H1 (cell line): ENCODE results near the gene DAPK1. TPM values are rescaled to one million over a fixed set of nuclear protein-coding genes. Genes with fewer than 3 reads are reported as not detected.

ENCODE experiments used
- CTCF ChIA-PET: fragments of 300-600 bp; sonication (Branson Sonifier 250); formaldehyde crosslinking; loops from one replicate; lab custom pipeline; 2021; ENCODE audit not compliant: partially characterized antibody; lab: Charles Lee
- POLR2A ChIA-PET: fragments of 300-600 bp; sonication (Branson Sonifier 250); formaldehyde crosslinking; loops from one replicate; lab custom pipeline; 2021; ENCODE audit warnings: inconsistent platforms; ENCODE audit not compliant: partially characterized antibody; lab: Charles Lee
- DNase-seq, 2 experiments: peaks; one replicate each; pipeline versions ENCODE4 v3.0.0 to v3.0.0-alpha.2; 2010 to 2022; ENCODE audit warnings: low spot score in 2 of 2, low read depth in 1 of 2, mixed read lengths in 1 of 2
- FAIRE-seq: peaks from 2 replicates; lab custom pipeline; 2011; peaks lifted over from hg19 to GRCh38; lab: Jason Lieb, UNC
- H2AFZ ChIP-seq: 2 replicates; pipeline ENCODE4 v1.8.1; 2012; ENCODE audit warnings: low read length, inconsistent platforms
- H2AK5ac ChIP-seq: 2 replicates; pipeline ENCODE4 v1.6.1; 2013; ENCODE audit warnings: low read depth, low read length
- H2BK120ac ChIP-seq: replicated peaks from 2 replicates; pipeline ENCODE3; 2013; ENCODE audit warnings: low read depth, low read length, inconsistent platforms
- H2BK12ac ChIP-seq: 2 replicates; pipeline ENCODE4 v1.6.1; 2013; ENCODE audit warnings: low read depth, low read length
- H2BK15ac ChIP-seq: 2 replicates; pipeline ENCODE4 v1.6.1; 2013; ENCODE audit warnings: low read length
- H2BK20ac ChIP-seq: 2 replicates; pipeline ENCODE4 v1.6.1; 2013; ENCODE audit warnings: low read length
- H2BK5ac ChIP-seq: 2 replicates; pipeline ENCODE4 v1.6.1; 2013; ENCODE audit warnings: low read depth, low read length
- H3K14ac ChIP-seq: 2 replicates; pipeline ENCODE4 v1.6.1; 2013; ENCODE audit warnings: inconsistent platforms; ENCODE audit not compliant: insufficient read length
- H3K18ac ChIP-seq: 2 replicates; pipeline ENCODE4 v1.6.1; 2013; ENCODE audit warnings: low read length; ENCODE audit errors: extremely low read depth
- H3K23ac ChIP-seq: 2 replicates; pipeline ENCODE4 v1.6.1; 2013; ENCODE audit warnings: inconsistent platforms; ENCODE audit not compliant: insufficient read length
- H3K23me2 ChIP-seq: 2 replicates; pipeline ENCODE4 v1.6.1; 2013; ENCODE audit warnings: low read depth, low read length
- H3K27ac ChIP-seq: 2 replicates; pipeline ENCODE4 v1.6.1; 2011; ENCODE audit warnings: low read depth, low read length, inconsistent platforms
- H3K27me3 ChIP-seq, 4 experiments: replicated peaks in 1 of 4; 1 replicate in 1 of 4; 2 replicates in 3 of 4; pipeline versions ENCODE4 v1.6.1 to v1.8.1; 2011 to 2013; ENCODE audit warnings: low read length in 3 of 4, mild to moderate bottlenecking in 3 of 4, inconsistent platforms in 2 of 4, mixed read lengths in 2 of 4, moderate library complexity in 1 of 4; ENCODE audit not compliant: control insufficient read depth in 3 of 4, insufficient read depth in 3 of 4; ENCODE audit errors: extremely low read depth in 1 of 4
- H3K36me3 ChIP-seq, 4 experiments: 2 replicates each; pipeline versions ENCODE4 v1.6.1 to v1.8.1; 2011 to 2013; ENCODE audit warnings: mild to moderate bottlenecking in 4 of 4, low read length in 3 of 4, moderate library complexity in 2 of 4, control low read depth in 1 of 4, inconsistent platforms in 1 of 4; ENCODE audit not compliant: insufficient read depth in 4 of 4, control insufficient read depth in 2 of 4
- H3K4ac ChIP-seq: replicated peaks from 2 replicates; pipeline ENCODE3; 2013; ENCODE audit warnings: low read length, low read depth, mixed read lengths, inconsistent platforms; ENCODE audit not compliant: insufficient read length
- H3K4me1 ChIP-seq, 4 experiments: replicated peaks in 1 of 4; 1 replicate in 1 of 4; 2 replicates in 3 of 4; pipeline versions ENCODE4 v1.6.1 to v1.8.1; 2011 to 2013; ENCODE audit warnings: low read length in 3 of 4, inconsistent platforms in 2 of 4, mixed read lengths in 1 of 4; ENCODE audit not compliant: insufficient read depth in 4 of 4, control insufficient read depth in 3 of 4
- H3K4me2 ChIP-seq, 2 experiments: 2 replicates each; pipeline versions ENCODE4 v1.6.1 to v1.8.1; 2011 to 2013; ENCODE audit warnings: low read depth in 2 of 2, low read length in 2 of 2, control low read depth in 1 of 2, inconsistent platforms in 1 of 2, mild to moderate bottlenecking in 1 of 2; ENCODE audit not compliant: insufficient read depth in 1 of 2
- H3K4me3 ChIP-seq, 4 experiments: fragments of 200-600, 300-600 bp in 1 of 4; sonication (generic), shearing (Covaris generic), sonication (Bioruptor Twin) in 1 of 4; 2 replicates each; pipeline versions ENCODE4 v1.5.1 to v1.8.1; 2011 to 2016; ENCODE audit warnings: low read length in 4 of 4, low read depth in 3 of 4, control low read depth in 2 of 4, inconsistent platforms in 2 of 4, mild to moderate bottlenecking in 2 of 4, mixed read lengths in 1 of 4, moderate library complexity in 1 of 4; ENCODE audit not compliant: insufficient read depth in 2 of 4; ENCODE audit errors: extremely low read depth in 1 of 4
- H3K56ac ChIP-seq: replicated peaks from 2 replicates; pipeline ENCODE3; 2013; ENCODE audit warnings: low read depth, mild to moderate bottlenecking, mixed read lengths, low read length, inconsistent platforms; ENCODE audit not compliant: insufficient read length
- H3K79me1 ChIP-seq: 2 replicates; pipeline ENCODE4 v1.6.1; 2013; ENCODE audit warnings: low read depth, low read length, control low read depth
- H3K79me2 ChIP-seq, 2 experiments: 2 replicates each; pipeline versions ENCODE4 v1.6.1 to v1.8.1; 2012 to 2013; ENCODE audit warnings: low read length in 2 of 2, mild to moderate bottlenecking in 2 of 2, inconsistent platforms in 1 of 2; ENCODE audit not compliant: insufficient read depth in 2 of 2, control insufficient read depth in 1 of 2
- H3K9ac ChIP-seq, 4 experiments: replicated peaks in 1 of 4; 1 replicate in 1 of 4; 2 replicates in 3 of 4; pipeline versions ENCODE4 v1.6.1 to v1.8.1; 2011 to 2013; ENCODE audit warnings: low read depth in 3 of 4, low read length in 3 of 4, control low read depth in 2 of 4, mild to moderate bottlenecking in 2 of 4, moderate library complexity in 2 of 4, inconsistent platforms in 1 of 4; ENCODE audit errors: extremely low read depth in 1 of 4
- H3K9me3 ChIP-seq, 2 experiments: 2 replicates each; pipeline versions ENCODE4 v1.6.1 to v1.8.1; 2012 to 2013; ENCODE audit warnings: mild to moderate bottlenecking in 2 of 2, moderate library complexity in 2 of 2, control low read depth in 1 of 2, inconsistent platforms in 1 of 2, low read depth in 1 of 2, low read length in 1 of 2, mixed read lengths in 1 of 2; ENCODE audit not compliant: insufficient read depth in 2 of 2
- H4K20me1 ChIP-seq, 2 experiments: replicated peaks in 1 of 2; 2 replicates each; pipeline versions ENCODE3 to v1.8.1; 2011 to 2013; ENCODE audit warnings: inconsistent platforms in 2 of 2, low read length in 2 of 2, mild to moderate bottlenecking in 1 of 2; ENCODE audit not compliant: insufficient read depth in 2 of 2, control insufficient read depth in 1 of 2
- H4K5ac ChIP-seq: 2 replicates; pipeline ENCODE4 v1.6.1; 2013; ENCODE audit warnings: low read length, low read depth, mixed read lengths, inconsistent platforms; ENCODE audit not compliant: insufficient read length
- H4K8ac ChIP-seq: 2 replicates; pipeline ENCODE4 v1.8.0; 2013; ENCODE audit warnings: mild to moderate bottlenecking, moderate library complexity, low read length, inconsistent platforms; ENCODE audit not compliant: insufficient read depth; ENCODE audit errors: extremely low read depth
- H4K91ac ChIP-seq: replicated peaks from 2 replicates; pipeline ENCODE3; 2013; ENCODE audit warnings: low read length, mixed read lengths, inconsistent platforms; ENCODE audit not compliant: insufficient read length
- CBX5 ChIP-seq: fragments of 300-800, 300-1000 bp; sonication (generic); IDR thresholded peaks from 2 replicates; pipeline ENCODE4 v1.7.1; 2016; ENCODE audit warnings: antibody characterized with exemption, low read length, low read depth
- EGR1 ChIP-seq: IDR thresholded peaks from 2 replicates; pipeline ENCODE4 v1.6.1; 2011; ENCODE audit warnings: low read depth, low read length, borderline replicate concordance
- GTF2F1 ChIP-seq: IDR thresholded peaks from 2 replicates; pipeline ENCODE4 v1.6.1; 2012; ENCODE audit warnings: low read depth, low read length, improper control_type of control experiment, borderline replicate concordance
- JUN ChIP-seq: IDR thresholded peaks from 2 replicates; pipeline ENCODE4 v1.6.1; 2011; ENCODE audit warnings: low read depth, mild to moderate bottlenecking, improper control_type of control experiment, low read length
- KDM4A ChIP-seq: IDR thresholded peaks from one replicate; pipeline ENCODE4 v1.7.1; 2012; ENCODE audit warnings: low read depth, mild to moderate bottlenecking, moderate library complexity, low read length, inconsistent platforms; ENCODE audit not compliant: severe bottlenecking
- NRF1 ChIP-seq: IDR thresholded peaks from 2 replicates; pipeline ENCODE4 v1.6.1; 2011; ENCODE audit warnings: mild to moderate bottlenecking, low read depth, low read length, improper control_type of control experiment
- PHF8 ChIP-seq: fragments of 200-600 bp; sonication (generic); conservative IDR thresholded peaks from 2 replicates; pipeline ENCODE4 v1.7.1; 2012; ENCODE audit warnings: low read depth, mild to moderate bottlenecking, inconsistent platforms, low read length, moderate library complexity
- POLR2AphosphoS5 ChIP-seq: IDR thresholded peaks from 2 replicates; pipeline ENCODE4 v1.6.1; 2011; ENCODE audit warnings: low read depth, low read length
- RXRA ChIP-seq: IDR thresholded peaks from 2 replicates; pipeline ENCODE4 v1.6.1; 2011; ENCODE audit warnings: low read depth, mild to moderate bottlenecking, low read length, moderate library complexity; ENCODE audit not compliant: insufficient read depth
- SP1 ChIP-seq: IDR thresholded peaks from 2 replicates; pipeline ENCODE4 v1.6.1; 2011; ENCODE audit warnings: low read depth, low read length
- TBP ChIP-seq: IDR thresholded peaks from 2 replicates; pipeline ENCODE4 v1.6.1; 2011; ENCODE audit warnings: low read depth, low read length, improper control_type of control experiment
- TEAD4 ChIP-seq: IDR thresholded peaks from 2 replicates; pipeline ENCODE4 v1.6.1; 2012; ENCODE audit warnings: low read depth, low read length, inconsistent platforms, mixed read lengths
- USF2 ChIP-seq: IDR thresholded peaks from 2 replicates; pipeline ENCODE4 v1.6.1; 2011; ENCODE audit warnings: low read length, improper control_type of control experiment
- WGBS, 2 experiments: shearing (Covaris generic) in 1 of 2; methylation state at CpG; one replicate each; pipeline versions ENCODE4 v1.1.6 to v1.1.7; 2013 to 2015; ENCODE audit warnings: low lambda C conversion rate in 2 of 2, mixed read lengths in 2 of 2, inconsistent platforms in 1 of 2, low coverage in 1 of 2, missing lambda C conversion rate in 1 of 2; ENCODE audit not compliant: insufficient replicate concordance in 2 of 2, insufficient coverage in 1 of 2, insufficient read length in 1 of 2; ENCODE audit errors: extremely low coverage in 1 of 2, missing lambda C conversion rate in 1 of 2; 5-methylcytosine and 5-hydroxymethylcytosine counted together
- polyA plus RNA-seq, 7 experiments: library from polyadenylated mRNA; depleted of rRNA in 3 of 7; stranded (reverse) in 5 of 7; unstranded in 2 of 7; fragments of >200 nt in 5 of 7; fragments of 200-250 nt in 2 of 7; gene quantifications; 1 replicate in 5 of 7; 2 replicates in 1 of 7; 4 replicates in 1 of 7; pipeline versions ENCODE4 v1.2.1 to v1.2.3, GENCODE V29; 2011 to 2013; ENCODE audit warnings: missing spikeins in 2 of 7, mixed read lengths in 2 of 7
- total RNA-seq: library from RNA; stranded (reverse); fragmentation: NEBNext Ultra II Directional; extraction: Animal tissue kit (Norgen Biotek cat#: 25700); gene quantifications from 2 replicates; pipeline ENCODE4 v1.2.1, GENCODE V29; 2021

Gene DAPK1
- total and polyA plus RNA-seq, 2 of the 8 experiments (the other 6 are each of a cell fraction or from before 2014, with no cell fraction given) = 62.4 to 131 TPM

- FAIRE-seq = no peak
- Histone ChIP-seq H3K4ac (no peak overlapping the region), H3K23ac (no peak overlapping the region), H3K4me2 (no peak overlapping the region), H3K36me3 (peaks cover 0 to 2% (median under 1%) of the 10 kb centered on the region in 4 experiments; a peak in 1 of 8 replicates), H4K5ac (no peak overlapping the region), H3K23me2 (no peaks in the 10 kb centered on the region), H3K4me3 (no peak overlapping the region), H3K14ac (no peak overlapping the region), H2BK120ac (no peak overlapping the region), H3K9ac (no peak overlapping the region), H4K91ac (no peak overlapping the region), H2BK12ac (no peak overlapping the region), H3K18ac (no peak overlapping the region), H4K8ac (no peak overlapping the region), H2AFZ (no peak overlapping the region), H3K56ac (no peak overlapping the region), H3K79me2 (peaks cover 0 to 71% of the 10 kb centered on the region in 2 experiments; a peak in 3 of 4 replicates), H4K20me1 (peaks cover 4 to 15% of the 10 kb centered on the region in 2 experiments), H2BK5ac (0 out of 2 replicates have a peak overlapping the region, but pooled peaks have one; percentile 32), H2AK5ac (no peak overlapping the region), H3K79me1 (peaks cover 10% of the 10 kb centered on the region; the same call in 1 of the 2 replicates), H3K27me3 (no peaks in the 10 kb centered on the region), H3K27ac (no peak overlapping the region), H3K9me3 (no peaks in the 10 kb centered on the region), H2BK15ac (no peak overlapping the region), H2BK20ac (no peak overlapping the region), H3K4me1 (peaks cover 0 to under 1% (median 0%) of the 10 kb centered on the region in 4 experiments; a peak in 2 of 7 replicates)
- ChIA-PET CTCF (interaction anchor here (0.7 to 3.0 kb wide), 5 partner anchors 11 to 219 kb away, joined by 3 to 22 read pairs (median 5); no protein-coding TSS in a partner anchor), POLR2A (interaction anchor here (1.0 to 2.7 kb wide), 5 partner anchors 10 to 50 kb away, joined by 3 to 9 read pairs (median 3); no protein-coding TSS in a partner anchor)
- WGBS, 2 experiments = 71% methylated on average over 6 of the region's 6 CpGs; no CpG with 5 or more reads in 1 of the 2 experiments
- DNase-seq = peak in 1 of 2 experiments; percentile 41
- TF ChIP-seq TEAD4 (no peak), SP1 (no peak), EGR1 (no peak), RXRA (no peak), JUN (no peak), NRF1 (no peak), PHF8 (no peak), POLR2AphosphoS5 (no peak), GTF2F1 (no peak), TBP (no peak), USF2 (no peak), KDM4A (no peak), CBX5 (no peak)
These were observed 59.2 kb downstream of the DAPK1 start for GRCh38 chr9:87556821-87557220.
